K562 (cell line): Measurements from ENCODE around the gene NAGPA. TPM values are rescaled to one million over a fixed set of nuclear protein-coding genes. Genes with fewer than 3 reads are reported as not detected.

Experiments
- ATAC-seq: fragments of 200-7000 bp; cut with Tn5 transposase; 3 replicates; pipeline ENCODE4 v1.9.1; 2020; ENCODE audit warnings: moderate library complexity
- BruUV-seq: library from RNA; stranded (reverse); fragments of 400-500 nt; replicated peaks from 2 replicates; lab custom pipeline; 2021; lab: Mats Ljungman, UMichigan
- CTCF ChIA-PET: fragments of 300-600 bp; formaldehyde crosslinking; extraction: SDS; loops from one replicate; lab custom pipeline; 2021; ENCODE audit warnings: low intra/inter-chr PET ratio; lab: Yijun Ruan, JAX
- POLR2A ChIA-PET: fragments of 300-600, 350-650 bp; sonication (Branson Sonifier 250); formaldehyde crosslinking; extraction: SDS; loops from one replicate; lab custom pipeline; 2021; ENCODE audit warnings: antibody characterized with exemption, inconsistent platforms; lab: Yijun Ruan, JAX
- DNase-seq, 4 experiments: peaks; one replicate each; pipeline versions ENCODE4 v3.0.0 to v3.0.0-alpha.2; 2011 to 2018; ENCODE audit warnings: low spot score in 3 of 4, mixed read lengths in 3 of 4; ENCODE audit errors: extremely low read depth in 1 of 4
- FAIRE-seq: peaks from 2 replicates; lab custom pipeline; 2011; peaks lifted over from hg19 to GRCh38; lab: Jason Lieb, UNC
- H2AFZ ChIP-seq: 2 replicates; pipeline ENCODE4 v1.6.0; 2011; ENCODE audit warnings: low read depth, low read length, control low read depth, inconsistent platforms
- H3K27ac ChIP-seq: fragments of 200-600 bp; 3 replicates; pipeline ENCODE4 v1.8.0; 2011; ENCODE audit warnings: low read depth, mild to moderate bottlenecking, control low read depth, inconsistent platforms, low read length, moderate library complexity, mixed read lengths; ENCODE audit errors: extremely low read depth
- H3K27me3 ChIP-seq, 2 experiments: fragments of 300-600 bp in 1 of 2; 2 replicates in 1 of 2; 3 replicates in 1 of 2; pipeline versions ENCODE4 v1.6.0 to v1.8.0; 2011; ENCODE audit warnings: inconsistent platforms in 2 of 2, low read length in 2 of 2, mild to moderate bottlenecking in 1 of 2, mixed read lengths in 1 of 2, moderate library complexity in 1 of 2; ENCODE audit not compliant: control insufficient read depth in 2 of 2, insufficient read depth in 2 of 2
- H3K36me3 ChIP-seq: fragments of 300-600 bp; 3 replicates; pipeline ENCODE4 v1.8.0; 2011; ENCODE audit warnings: mild to moderate bottlenecking, low read length, inconsistent platforms; ENCODE audit not compliant: control insufficient read depth, insufficient read depth
- H3K4me1 ChIP-seq, 2 experiments: fragments of 200-600 bp in 1 of 2; replicated peaks in 1 of 2; 2 replicates in 1 of 2; 3 replicates in 1 of 2; pipeline versions ENCODE4 v1.5.1 to v1.8.0; 2011; ENCODE audit warnings: inconsistent platforms in 2 of 2, low read length in 2 of 2, mild to moderate bottlenecking in 1 of 2, mixed read lengths in 1 of 2, moderate library complexity in 1 of 2; ENCODE audit not compliant: control insufficient read depth in 2 of 2, insufficient read depth in 2 of 2
- H3K4me2 ChIP-seq: 2 replicates; pipeline ENCODE4 v1.6.1; 2011; ENCODE audit warnings: low read length, control low read depth, inconsistent platforms, mixed read lengths; ENCODE audit not compliant: insufficient read depth
- H3K4me3 ChIP-seq: fragments of 200-600 bp; sonication (generic), shearing (Covaris generic); 2 replicates; pipeline ENCODE4 v1.5.1; 2016; ENCODE audit warnings: control low read depth, inconsistent platforms
- H3K79me2 ChIP-seq: fragments of 200-600 bp; 3 replicates; pipeline ENCODE4 v1.8.0; 2011; ENCODE audit warnings: low read length, inconsistent platforms; ENCODE audit not compliant: control insufficient read depth, insufficient read depth
- H3K9ac ChIP-seq, 2 experiments: 2 replicates each; pipeline versions ENCODE4 v1.6.0 to v1.6.1; 2011; ENCODE audit warnings: low read depth in 2 of 2, low read length in 2 of 2, control low read depth in 1 of 2, inconsistent platforms in 1 of 2, mild to moderate bottlenecking in 1 of 2, mixed read lengths in 1 of 2; ENCODE audit not compliant: insufficient read depth in 1 of 2
- H3K9me1 ChIP-seq: one replicate; pipeline ENCODE4 v1.6.0; 2011; ENCODE audit warnings: inconsistent platforms, mild to moderate bottlenecking, low read length, moderate library complexity; ENCODE audit not compliant: control insufficient read depth, insufficient read depth
- H3K9me3 ChIP-seq: replicated peaks from 2 replicates; pipeline ENCODE4 v1.5.1; 2011; ENCODE audit warnings: low read depth, low read length, inconsistent platforms; ENCODE audit not compliant: control insufficient read depth, insufficient read depth
- H4K20me1 ChIP-seq: replicated peaks from 2 replicates; pipeline ENCODE4 v1.6.1; 2011; ENCODE audit warnings: low read length, inconsistent platforms, mixed read lengths; ENCODE audit not compliant: control insufficient read depth, insufficient read depth
- ETV6 ChIP-seq, 3 experiments: fragments of 150-350 bp in 1 of 3; sonication (generic) in 1 of 3; formaldehyde crosslinking in 1 of 3; IDR thresholded peaks; 2 replicates each; pipeline versions ENCODE4 v1.6.1 to v1.8.0; 2014 to 2022; ENCODE audit warnings: borderline replicate concordance in 2 of 3, low read depth in 2 of 3, antibody characterized with exemption in 1 of 3, low read length in 1 of 3, mild to moderate bottlenecking in 1 of 3, missing genetic modification reagents in 1 of 3
- KAT7 ChIP-seq: sonication (generic); formaldehyde crosslinking; IDR thresholded peaks from 2 replicates; pipeline ENCODE4 v1.8.0; 2022; ENCODE audit warnings: missing genetic modification reagents, mild to moderate bottlenecking, borderline replicate concordance
- SAP30 ChIP-seq: fragments of 200-600 bp; sonication (generic); IDR thresholded peaks from 2 replicates; pipeline ENCODE4 v1.6.1; 2012; ENCODE audit warnings: borderline replicate concordance, low read depth, mild to moderate bottlenecking, moderate library complexity, low read length, control low read depth, inconsistent platforms; ENCODE audit not compliant: insufficient read depth, poor library complexity, severe bottlenecking
- SREBF2 ChIP-seq: sonication (generic); formaldehyde crosslinking; IDR thresholded peaks from 2 replicates; pipeline ENCODE4 v1.4.0; 2020; ENCODE audit warnings: mild to moderate bottlenecking, missing genetic modification reagents
- TEAD4 ChIP-seq, 2 experiments: sonication (generic) in 1 of 2; formaldehyde crosslinking in 1 of 2; IDR thresholded peaks; 2 replicates each; pipeline versions ENCODE4 v1.6.1 to v1.8.0; 2012 to 2022; ENCODE audit warnings: borderline replicate concordance in 1 of 2, inconsistent platforms in 1 of 2, low read length in 1 of 2, mild to moderate bottlenecking in 1 of 2, missing genetic modification reagents in 1 of 2
- ZNF324 ChIP-seq: fragments of 250-450 bp; sonication (Bioruptor Pico); IDR thresholded peaks from 2 replicates; pipeline ENCODE4 v1.4.0; 2020; ENCODE audit warnings: mild to moderate bottlenecking
- WGBS: fragments of 100-300 bp; shearing (Covaris generic); methylation state at CpG from one replicate; pipeline ENCODE4 v1.1.6; 2016; ENCODE audit warnings: low coverage, mixed read lengths; ENCODE audit not compliant: insufficient coverage; ENCODE audit errors: missing lambda C conversion rate; 5-methylcytosine and 5-hydroxymethylcytosine counted together
- in situ Hi-C: fragments of 300-500 bp; cut with MboI; formaldehyde crosslinking; loops from 4 replicates; pipeline ENCODE4 v1.15.0; 2018; ENCODE audit warnings: inconsistent platforms, mixed read lengths
- intact Hi-C: fragments of 100-400 bp; cut with micrococcal nuclease; formaldehyde crosslinking; loops from 2 replicates; pipeline ENCODE4 v1.14.2; 2022
- polyA plus RNA-seq, 8 experiments: library from polyadenylated mRNA; depleted of rRNA in 4 of 8; stranded (reverse) in 5 of 8; unstranded in 3 of 8; fragments of >200 nt; fragmentation: Nextera tagmentation in 2 of 8; fragmentation: Illumina TruSeq in 1 of 8; extraction: Ambion mirVana in 2 of 8; extraction: Trizol in 1 of 8; gene quantifications; 2 replicates each; pipeline versions ENCODE4 v1.2.1 to v1.2.3, GENCODE V29; 2011 to 2014; ENCODE audit warnings: inconsistent platforms in 1 of 8, missing spikeins in 1 of 8
- total RNA-seq, 7 experiments: library from RNA; depleted of rRNA in 6 of 7; stranded (reverse); fragments of >200 nt in 6 of 7; fragmentation: Illumina TruSeq in 2 of 7; extraction: Trizol in 2 of 7; gene quantifications; 2 replicates each; pipeline versions ENCODE4 v1.2.1 to v1.2.3, GENCODE V29; 2011 to 2021; ENCODE audit warnings: low replicate concordance in 1 of 7

NAGPA gene
- total and polyA plus RNA-seq, 9 of the 15 experiments (the other 6 are each of a cell fraction or from before 2014, with no cell fraction given) = 0.15 to 12.7 (median 4.6) TPM

- 14% methylated on average over 1 of the region's 1 CpG for WGBS
- no peaks in the 10 kb centered on the region for H3K9me1 ChIP-seq
- no peak overlapping the region for H3K4me2 ChIP-seq
- H3K27me3 ChIP-seq = peaks cover 8 to 12% of the 10 kb centered on the region in 2 experiments; a peak in 4 of 5 replicates
- intact Hi-C loops = no loop called here
- no peaks in the 10 kb centered on the region for H3K36me3 ChIP-seq
- H3K9ac ChIP-seq = no peak overlapping the region
- no peaks in the 10 kb centered on the region for H3K9me3 ChIP-seq
- BruUV-seq = no TSS peak
- no peak for DNase-seq
- FAIRE-seq = peak; percentile 29
- peak; percentile 43; the same call in 1 of the 2 replicates for TF ChIP-seq ZNF324 (CRISPR knock-in tag)
- no peak for TF ChIP-seq TEAD4 (IDR thresholded peaks at IDR 0.05; ENCODE audit: low read length)
- TF ChIP-seq TEAD4 (CRISPR knock-in tag; IDR thresholded peaks at IDR 0.05; ENCODE audit: borderline replicate concordance) = no peak
- TF ChIP-seq, all 486 proteins: peak for 1
- in situ Hi-C loops = no loop called here
- peak overlapping the region; percentile 43 for H2AFZ ChIP-seq
- ATAC-seq = no peak
- H3K79me2 ChIP-seq = no peaks in the 10 kb centered on the region
- POLR2A ChIA-PET = interaction anchor here (0.6 to 2.0 kb wide), 2 partner anchors 10 to 273 kb away, joined by 3 to 10 read pairs; no protein-coding TSS in a partner anchor
- CTCF ChIA-PET = no interaction called here
- H3K4me3 ChIP-seq = no peak overlapping the region
- H4K20me1 ChIP-seq = no peaks in the 10 kb centered on the region
- H3K4me1 ChIP-seq = peaks cover 21 to 23% of the 10 kb centered on the region in 2 experiments; a peak in 4 of 5 replicates
- H3K27ac ChIP-seq = no peak overlapping the region
Measured at GRCh38 chr16:5035909-5036227, 2.1 kb upstream of the NAGPA start.

GRCh38 chr16:5034167-5034523 is 410 bp upstream of the NAGPA start:
- Histone ChIP-seq H3K9ac (peak overlapping the region in 1 of 2 experiments; percentile 65; a peak in 2 of 4 replicates), H3K27me3 (peaks cover 0 to 3% of the 10 kb centered on the region in 2 experiments; a peak in 1 of 5 replicates), H3K4me1 (peaks cover 21 to 23% of the 10 kb centered on the region in 2 experiments; a peak in 4 of 5 replicates), H4K20me1 (no peaks in the 10 kb centered on the region), H3K9me1 (no peaks in the 10 kb centered on the region), H3K27ac (peak overlapping the region; percentile 61), H3K9me3 (no peaks in the 10 kb centered on the region), H3K79me2 (no peaks in the 10 kb centered on the region), H2AFZ (peak overlapping the region; percentile 98), H3K4me3 (peak overlapping the region; percentile 97), H3K4me2 (peak overlapping the region; percentile 88), H3K36me3 (no peaks in the 10 kb centered on the region)
- TSS peak; percentile 92 for BruUV-seq
- no peak for DNase-seq
- in situ Hi-C loops = no loop called here
- ATAC-seq = no peak
- WGBS = 17% methylated on average over 2 of the region's 2 CpGs
- FAIRE-seq = peak; percentile 40
- intact Hi-C loops = no loop called here
- ChIA-PET CTCF (no interaction called here), POLR2A (interaction anchor here (0.7 to 2.0 kb wide), 7 partner anchors 8 to 137 kb away, joined by 3 to 10 read pairs (median 4); no protein-coding TSS in a partner anchor)
- TF ChIP-seq SREBF2 (CRISPR knock-in tag) (no peak), KAT7 (CRISPR knock-in tag) (0 out of 2 replicates have a peak, but pooled peaks have one; percentile 28), ETV6 (IDR thresholded peaks at IDR 0.05; ENCODE audit: borderline replicate concordance in 1 of 2, low read depth in 2 of 2, low read length in 1 of 2) (0 out of 4 replicates have a peak, but pooled peaks of 1 of the 2 experiments have one; percentile 3), ETV6 (CRISPR knock-in tag; IDR thresholded peaks at IDR 0.05; ENCODE audit: borderline replicate concordance) (no peak), SAP30 (no peak)
